Pericardium fibroblast (primary cell): Measurements from ENCODE around the gene SLC4A2. TPM values are rescaled to one million over a fixed set of nuclear protein-coding genes. Genes with fewer than 3 reads are reported as not detected.

ENCODE experiments used
- total RNA-seq: library from RNA; depleted of rRNA; stranded (reverse); fragments of >200 nt; gene quantifications from 2 replicates; pipeline ENCODE4 v1.2.3, GENCODE V29; 2015

Gene SLC4A2
- total RNA-seq: 111 and 200 TPM in 2 replicates

GRCh38 chr7:151059367-151060112 is at the start of gene SLC4A2:
Gene SLC4A2 (plus strand): TSS chr7:151059589. CDS start chr7:151061988, 2,399 bp downstream.

GRCh38 chr7:151024435-151025056 is 34.8 kb upstream of the SLC4A2 start, which contains the start of gene ATG9B:
Gene ATG9B (minus strand): TSS chr7:151024494. CDS start chr7:151024423, 71 bp downstream.

GRCh38 chr7:151028131-151028947 is 31.1 kb upstream of the SLC4A2 start, which contains the start of gene ABCB8:
Gene ABCB8 (plus strand): TSS chr7:151028450. CDS start chr7:151028516, 66 bp downstream.

GRCh38 chr7:151047976-151048815 is 11.2 kb upstream of the SLC4A2 start, which contains the start of gene ASIC3:
Gene ASIC3 (plus strand): TSS chr7:151048531. CDS start chr7:151048886, 355 bp downstream.

GRCh38 chr7:151057506-151057988 is 1.8 kb upstream of the SLC4A2 start, which contains the start of gene CDK5:
Gene CDK5 (minus strand): TSS chr7:151057897. CDS start chr7:151057848, 49 bp downstream.

GRCh38 chr7:151080522-151081169 is 21.3 kb downstream of the SLC4A2 start, which contains the start of gene FASTK:
Gene FASTK (minus strand): TSS chr7:151080809. CDS start chr7:151080766, 43 bp downstream.

GRCh38 chr7:151083071-151083823 is 23.9 kb downstream of the SLC4A2 start, which contains the start of gene TMUB1:
Gene TMUB1 (minus strand): TSS chr7:151083493. CDS start chr7:151082563, 930 bp downstream.

GRCh38 chr7:151085691-151086620 is 26.6 kb downstream of the SLC4A2 start, which contains the start of gene AGAP3:
Gene AGAP3 (plus strand): TSS chr7:151086475. CDS start chr7:151086742, 267 bp downstream.

Other genes starting within 250 kb of the SLC4A2 start
- gene AOC1, start 207.1 kb upstream of the SLC4A2 start, total RNA-seq: not detected in 2 replicates
- 0.12 and 0.34 TPM in 2 replicates for gene KCNH2, start 81.3 kb upstream of the SLC4A2 start, total RNA-seq
- 2.9 and 3.5 TPM in 2 replicates for gene NOS3, start 68.6 kb upstream of the SLC4A2 start, total RNA-seq
- 0.12 TPM in 1 of 2 replicates, not detected in the other for gene ATG9B, start 35.1 kb upstream of the SLC4A2 start, total RNA-seq
- gene ABCB8, start 31.1 kb upstream of the SLC4A2 start, total RNA-seq: 21.6 and 30.9 TPM in 2 replicates
- 0.17 and 0.47 TPM in 2 replicates for gene ASIC3, start 11.1 kb upstream of the SLC4A2 start, total RNA-seq
- gene CDK5, start 1.7 kb upstream of the SLC4A2 start, total RNA-seq: 11.8 and 15.2 TPM in 2 replicates
- gene FASTK, start 21.2 kb downstream of the SLC4A2 start, total RNA-seq: 72.9 and 100 TPM in 2 replicates
- gene TMUB1, start 23.9 kb downstream of the SLC4A2 start, total RNA-seq: 44.2 and 46.4 TPM in 2 replicates
- 28.1 and 37.1 TPM in 2 replicates for gene AGAP3, start 26.9 kb downstream of the SLC4A2 start, total RNA-seq
- gene GBX1, start 108.1 kb downstream of the SLC4A2 start, total RNA-seq: not detected in 2 replicates
- not detected in 2 replicates for gene ASB10, start 127.7 kb downstream of the SLC4A2 start, total RNA-seq
- not detected in 2 replicates for gene H2BK1, start 150.9 kb downstream of the SLC4A2 start, total RNA-seq
- gene ABCF2, start 167.6 kb downstream of the SLC4A2 start, total RNA-seq: 34.2 and 43.7 TPM in 2 replicates
- 56.2 and 89.6 TPM in 2 replicates for gene CHPF2, start 172.9 kb downstream of the SLC4A2 start, total RNA-seq
- 58.6 and 67.7 TPM in 2 replicates for gene SMARCD3, start 189.1 kb downstream of the SLC4A2 start, total RNA-seq